Suprapubic skin (tissue), 4 donors: Measurements from ENCODE around the gene KCNA10.

Source experiments
- EP300 ChIP-seq: sonication (generic); formaldehyde crosslinking; IDR thresholded peaks from one replicate; pipeline ENCODE4 v1.6.1; 2017; ENCODE audit warnings: antibody characterized with exemption
- POLR2A ChIP-seq, 2 donors: fragments of 450-650 bp; IDR thresholded peaks; one replicate each; pipeline ENCODE4 v1.6.1; 2017; ENCODE audit warnings: antibody characterized with exemption in 2 of 2, mild to moderate bottlenecking in 2 of 2, moderate library complexity in 2 of 2
- POLR2AphosphoS5 ChIP-seq, 3 donors: sonication (generic); formaldehyde crosslinking; IDR thresholded peaks; one replicate each; pipeline ENCODE4 v1.6.1; 2017; ENCODE audit warnings: antibody characterized with exemption in 3 of 3
- TF ChIP-seq, protein P1 (sequence below), 2 donors: fragments of 200-600 bp in 1 of 2; fragments of 450-650 bp in 1 of 2; sonication (generic) in 1 of 2; IDR thresholded peaks; one replicate each; pipeline ENCODE4 v1.5.1; 2016 to 2019; ENCODE audit warnings: antibody characterized with exemption in 2 of 2, mild to moderate bottlenecking in 1 of 2, moderate library complexity in 1 of 2

GRCh38 chr1:110476028-110476765 is 42.8 kb downstream of the KCNA10 start:
- no peak for TF ChIP-seq POLR2A (IDR thresholded peaks at IDR 0.05)
- TF ChIP-seq, protein P1, sequence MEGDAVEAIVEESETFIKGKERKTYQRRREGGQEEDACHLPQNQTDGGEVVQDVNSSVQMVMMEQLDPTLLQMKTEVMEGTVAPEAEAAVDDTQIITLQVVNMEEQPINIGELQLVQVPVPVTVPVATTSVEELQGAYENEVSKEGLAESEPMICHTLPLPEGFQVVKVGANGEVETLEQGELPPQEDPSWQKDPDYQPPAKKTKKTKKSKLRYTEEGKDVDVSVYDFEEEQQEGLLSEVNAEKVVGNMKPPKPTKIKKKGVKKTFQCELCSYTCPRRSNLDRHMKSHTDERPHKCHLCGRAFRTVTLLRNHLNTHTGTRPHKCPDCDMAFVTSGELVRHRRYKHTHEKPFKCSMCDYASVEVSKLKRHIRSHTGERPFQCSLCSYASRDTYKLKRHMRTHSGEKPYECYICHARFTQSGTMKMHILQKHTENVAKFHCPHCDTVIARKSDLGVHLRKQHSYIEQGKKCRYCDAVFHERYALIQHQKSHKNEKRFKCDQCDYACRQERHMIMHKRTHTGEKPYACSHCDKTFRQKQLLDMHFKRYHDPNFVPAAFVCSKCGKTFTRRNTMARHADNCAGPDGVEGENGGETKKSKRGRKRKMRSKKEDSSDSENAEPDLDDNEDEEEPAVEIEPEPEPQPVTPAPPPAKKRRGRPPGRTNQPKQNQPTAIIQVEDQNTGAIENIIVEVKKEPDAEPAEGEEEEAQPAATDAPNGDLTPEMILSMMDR (IDR thresholded peaks at IDR 0.05): no peak
- no peak for TF ChIP-seq POLR2AphosphoS5 (IDR thresholded peaks at IDR 0.05)
- TF ChIP-seq EP300: no peak
